ENCODE results near the gene ABCC2.

The ABCC2 gene

DNA sequence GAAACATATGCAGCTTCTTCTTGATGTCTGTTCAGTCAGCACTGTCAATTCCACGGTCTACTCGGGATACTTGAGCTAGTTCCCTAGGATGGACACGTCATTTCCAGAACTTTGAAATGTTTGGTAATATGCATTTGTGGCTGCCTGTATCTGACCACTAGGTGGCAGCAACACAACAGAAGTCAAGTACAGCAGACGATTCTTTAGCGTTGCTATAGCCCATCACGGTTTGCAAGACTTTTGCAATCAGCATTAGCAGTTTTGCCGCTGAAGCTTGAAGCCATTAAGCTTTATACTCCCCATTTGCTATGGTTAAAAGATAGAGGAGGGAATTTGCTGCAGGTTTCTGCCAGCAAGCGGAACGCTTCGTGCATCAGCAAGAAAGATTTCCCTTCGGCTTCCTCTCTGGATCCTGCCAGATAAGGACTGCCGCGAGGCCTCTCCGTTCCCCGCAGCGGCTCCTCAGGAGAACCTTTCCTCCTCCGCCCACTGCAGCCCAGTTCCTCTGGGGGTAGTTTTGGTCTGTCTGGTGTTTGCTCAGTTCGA lies 63.5 kb downstream of the ABCC2 start:
- no peak overlapping the region for H3K4me2 ChIP-seq (ENCODE audit: insufficient read depth, low read length)
- no peaks in the 10 kb centered on the region for H3K9me3 ChIP-seq (ENCODE audit: insufficient read depth, low read length, severe bottlenecking)
- H3K9ac ChIP-seq (ENCODE audit: low read depth, low read length) = no peak overlapping the region
- H3K27me3 ChIP-seq (ENCODE audit: insufficient read depth, low read length, poor library complexity) = no peaks in the 10 kb centered on the region
- peak overlapping the region; percentile 36 for H2AFZ ChIP-seq (ENCODE audit: low read depth, low read length)
- no peak overlapping the region for H3K4me3 ChIP-seq (ENCODE audit: low read depth in 1 of 2, low read length in 2 of 2)
- no peak overlapping the region for H3K27ac ChIP-seq (ENCODE audit: low read length)
- H4K20me1 ChIP-seq (ENCODE audit: insufficient read depth, low read length) = peaks cover 3% of the 10 kb centered on the region; the same call in 1 of the 2 replicates
- H3K79me2 ChIP-seq (ENCODE audit: insufficient read depth, low read length) = no peaks in the 10 kb centered on the region
- DNase-seq = peak; percentile 74
- peaks cover 5% of the 10 kb centered on the region; the same call in 1 of the 2 replicates for H3K4me1 ChIP-seq (ENCODE audit: insufficient read depth, low read length)
- no peak for TF ChIP-seq EZH2 (IDR thresholded peaks at IDR 0.05; ENCODE audit: borderline replicate concordance, low read depth, low read length, severe bottlenecking)
- TF ChIP-seq, protein P1, sequence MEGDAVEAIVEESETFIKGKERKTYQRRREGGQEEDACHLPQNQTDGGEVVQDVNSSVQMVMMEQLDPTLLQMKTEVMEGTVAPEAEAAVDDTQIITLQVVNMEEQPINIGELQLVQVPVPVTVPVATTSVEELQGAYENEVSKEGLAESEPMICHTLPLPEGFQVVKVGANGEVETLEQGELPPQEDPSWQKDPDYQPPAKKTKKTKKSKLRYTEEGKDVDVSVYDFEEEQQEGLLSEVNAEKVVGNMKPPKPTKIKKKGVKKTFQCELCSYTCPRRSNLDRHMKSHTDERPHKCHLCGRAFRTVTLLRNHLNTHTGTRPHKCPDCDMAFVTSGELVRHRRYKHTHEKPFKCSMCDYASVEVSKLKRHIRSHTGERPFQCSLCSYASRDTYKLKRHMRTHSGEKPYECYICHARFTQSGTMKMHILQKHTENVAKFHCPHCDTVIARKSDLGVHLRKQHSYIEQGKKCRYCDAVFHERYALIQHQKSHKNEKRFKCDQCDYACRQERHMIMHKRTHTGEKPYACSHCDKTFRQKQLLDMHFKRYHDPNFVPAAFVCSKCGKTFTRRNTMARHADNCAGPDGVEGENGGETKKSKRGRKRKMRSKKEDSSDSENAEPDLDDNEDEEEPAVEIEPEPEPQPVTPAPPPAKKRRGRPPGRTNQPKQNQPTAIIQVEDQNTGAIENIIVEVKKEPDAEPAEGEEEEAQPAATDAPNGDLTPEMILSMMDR (IDR thresholded peaks at IDR 0.05; ENCODE audit: borderline replicate concordance, extremely low read depth, low read length, poor library complexity, severe bottlenecking) = peak; percentile 96
- peak; percentile 95 for ATAC-seq (ENCODE audit: insufficient read depth, low read depth)
- no peaks in the 10 kb centered on the region for H3K36me3 ChIP-seq (ENCODE audit: insufficient read depth, low read length)

DNA sequence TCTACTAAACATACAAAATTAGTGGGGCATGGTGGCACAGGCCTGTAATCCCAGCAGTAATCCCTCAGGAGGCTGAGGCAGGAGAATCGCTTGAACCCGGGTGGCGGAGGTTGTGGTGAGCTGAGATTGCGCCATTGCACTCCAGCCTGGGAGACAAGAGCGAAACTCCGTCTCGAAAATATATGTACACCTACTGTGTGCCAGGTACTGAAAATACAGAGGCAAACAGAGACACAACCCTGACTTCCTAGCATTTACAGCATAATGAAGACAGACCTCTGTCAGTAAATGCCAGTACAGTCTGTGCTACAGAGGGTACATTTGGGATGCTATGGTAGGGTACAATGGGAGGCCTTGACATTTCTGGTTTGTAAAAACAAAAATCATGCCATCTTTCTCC lies 66.6 kb downstream of the ABCC2 start:
- no peak for TF ChIP-seq EZH2 (IDR thresholded peaks at IDR 0.05; ENCODE audit: borderline replicate concordance, low read depth, low read length, severe bottlenecking)
- TF ChIP-seq, protein P1 (IDR thresholded peaks at IDR 0.05; ENCODE audit: borderline replicate concordance, extremely low read depth, low read length, poor library complexity, severe bottlenecking) = no peak
- Histone ChIP-seq H3K27me3 (ENCODE audit: insufficient read depth, low read length, poor library complexity) (no peaks in the 10 kb centered on the region), H4K20me1 (ENCODE audit: insufficient read depth, low read length) (peaks cover 3% of the 10 kb centered on the region; the same call in 1 of the 2 replicates), H2AFZ (ENCODE audit: low read depth, low read length) (no peak overlapping the region), H3K79me2 (ENCODE audit: insufficient read depth, low read length) (no peaks in the 10 kb centered on the region), H3K9me3 (ENCODE audit: insufficient read depth, low read length, severe bottlenecking) (no peaks in the 10 kb centered on the region), H3K4me3 (ENCODE audit: low read depth in 1 of 2, low read length in 2 of 2) (no peak overlapping the region), H3K4me1 (ENCODE audit: insufficient read depth, low read length) (peaks cover 5% of the 10 kb centered on the region; the same call in 1 of the 2 replicates), H3K36me3 (ENCODE audit: insufficient read depth, low read length) (no peaks in the 10 kb centered on the region), H3K9ac (ENCODE audit: low read depth, low read length) (no peak overlapping the region), H3K4me2 (ENCODE audit: insufficient read depth, low read length) (no peak overlapping the region), H3K27ac (ENCODE audit: low read length) (no peak overlapping the region)
- DNase-seq (no peak), ATAC-seq (ENCODE audit: insufficient read depth, low read depth) (no peak)

DNA sequence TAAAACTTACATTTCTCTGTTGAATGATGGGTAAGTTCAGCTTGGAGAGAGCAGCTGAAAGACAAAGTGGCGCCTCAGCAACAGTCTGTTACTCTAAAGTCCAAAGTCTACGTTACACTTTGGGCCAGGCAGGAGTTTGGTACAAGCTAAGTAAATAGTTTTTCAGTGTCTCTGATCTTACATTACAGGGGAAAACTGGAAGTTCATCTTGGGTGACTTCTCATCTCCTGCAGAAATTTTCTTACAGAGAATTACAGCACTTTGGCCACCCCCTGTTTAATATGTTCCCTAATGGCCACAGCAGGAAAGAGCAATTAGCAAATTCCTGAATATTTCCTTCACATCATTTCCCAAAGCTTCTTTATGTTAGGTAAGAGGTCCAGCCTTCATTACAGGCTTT lies 67.1 kb downstream of the ABCC2 start:
- ATAC-seq (ENCODE audit: insufficient read depth, low read depth) = no peak
- H4K20me1 ChIP-seq (ENCODE audit: insufficient read depth, low read length) = peaks cover 3% of the 10 kb centered on the region; the same call in 1 of the 2 replicates
- H3K4me1 ChIP-seq (ENCODE audit: insufficient read depth, low read length) = peaks cover 5% of the 10 kb centered on the region; the same call in 1 of the 2 replicates
- no peaks in the 10 kb centered on the region for H3K36me3 ChIP-seq (ENCODE audit: insufficient read depth, low read length)
- H3K4me2 ChIP-seq (ENCODE audit: insufficient read depth, low read length) = no peak overlapping the region
- H2AFZ ChIP-seq (ENCODE audit: low read depth, low read length) = no peak overlapping the region
- no peaks in the 10 kb centered on the region for H3K79me2 ChIP-seq (ENCODE audit: insufficient read depth, low read length)
- no peaks in the 10 kb centered on the region for H3K27me3 ChIP-seq (ENCODE audit: insufficient read depth, low read length, poor library complexity)
- no peak overlapping the region for H3K27ac ChIP-seq (ENCODE audit: low read length)
- no peak overlapping the region for H3K9ac ChIP-seq (ENCODE audit: low read depth, low read length)
- no peak for DNase-seq
- no peak overlapping the region for H3K4me3 ChIP-seq (ENCODE audit: low read depth in 1 of 2, low read length in 2 of 2)
- H3K9me3 ChIP-seq (ENCODE audit: insufficient read depth, low read length, severe bottlenecking) = no peaks in the 10 kb centered on the region
- no peak for TF ChIP-seq EZH2 (IDR thresholded peaks at IDR 0.05; ENCODE audit: borderline replicate concordance, low read depth, low read length, severe bottlenecking)
- TF ChIP-seq, protein P1 (IDR thresholded peaks at IDR 0.05; ENCODE audit: borderline replicate concordance, extremely low read depth, low read length, poor library complexity, severe bottlenecking) = no peak
